ENCODE results near the gene MTHFR.

Gene MTHFR

DNA sequence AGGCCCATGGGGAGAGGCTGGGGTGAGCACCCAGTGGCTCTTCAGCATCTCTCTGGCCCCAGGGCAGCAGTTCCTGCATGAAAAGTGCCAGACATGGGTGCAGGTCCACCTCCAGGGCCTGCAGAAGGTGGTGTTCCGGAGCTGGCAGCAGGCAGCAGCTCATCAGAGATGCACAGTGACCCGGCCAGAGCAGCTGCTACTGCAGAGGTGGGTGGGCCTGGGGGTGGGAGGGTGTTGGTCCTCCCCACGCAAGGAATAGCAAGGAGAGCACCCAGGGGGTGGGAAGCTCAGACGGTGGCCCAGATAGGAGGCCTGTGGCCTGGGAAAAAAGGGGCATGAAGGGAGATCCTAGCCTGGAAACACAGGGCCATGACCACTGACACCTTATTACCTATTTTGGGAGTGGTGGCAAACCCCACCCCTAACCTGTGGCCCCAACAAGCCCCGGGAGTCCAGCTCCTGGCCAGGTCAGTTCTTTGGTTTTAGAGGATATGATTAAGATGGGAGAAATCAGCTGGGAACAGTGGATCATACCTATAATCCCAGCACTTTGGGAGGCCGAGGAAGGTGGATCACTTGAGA is 23.5 kb downstream of the MTHFR start:
- DNase-seq (ENCODE audit: low read depth), result no peak

DNA sequence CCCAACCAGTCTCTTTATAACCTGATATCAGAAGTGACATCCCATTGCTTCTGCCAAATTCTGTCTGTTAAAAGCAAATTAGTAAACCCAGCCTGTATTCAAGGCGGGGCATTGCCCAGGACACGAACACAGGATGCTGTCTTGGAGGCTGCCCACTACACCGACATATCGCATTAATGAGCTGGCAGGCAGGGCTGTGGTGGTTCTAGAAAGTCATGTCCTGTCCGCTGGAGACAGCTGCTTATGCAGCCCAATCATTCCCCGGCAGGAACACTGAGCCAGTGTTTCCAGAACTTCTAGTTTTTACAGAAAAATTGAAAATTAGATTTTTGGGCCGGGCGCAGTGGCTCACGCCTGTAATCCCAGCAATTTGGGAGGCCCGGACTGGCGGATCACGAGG is 24.5 kb downstream of the MTHFR start:
- no peak for DNase-seq (ENCODE audit: low read depth)

DNA sequence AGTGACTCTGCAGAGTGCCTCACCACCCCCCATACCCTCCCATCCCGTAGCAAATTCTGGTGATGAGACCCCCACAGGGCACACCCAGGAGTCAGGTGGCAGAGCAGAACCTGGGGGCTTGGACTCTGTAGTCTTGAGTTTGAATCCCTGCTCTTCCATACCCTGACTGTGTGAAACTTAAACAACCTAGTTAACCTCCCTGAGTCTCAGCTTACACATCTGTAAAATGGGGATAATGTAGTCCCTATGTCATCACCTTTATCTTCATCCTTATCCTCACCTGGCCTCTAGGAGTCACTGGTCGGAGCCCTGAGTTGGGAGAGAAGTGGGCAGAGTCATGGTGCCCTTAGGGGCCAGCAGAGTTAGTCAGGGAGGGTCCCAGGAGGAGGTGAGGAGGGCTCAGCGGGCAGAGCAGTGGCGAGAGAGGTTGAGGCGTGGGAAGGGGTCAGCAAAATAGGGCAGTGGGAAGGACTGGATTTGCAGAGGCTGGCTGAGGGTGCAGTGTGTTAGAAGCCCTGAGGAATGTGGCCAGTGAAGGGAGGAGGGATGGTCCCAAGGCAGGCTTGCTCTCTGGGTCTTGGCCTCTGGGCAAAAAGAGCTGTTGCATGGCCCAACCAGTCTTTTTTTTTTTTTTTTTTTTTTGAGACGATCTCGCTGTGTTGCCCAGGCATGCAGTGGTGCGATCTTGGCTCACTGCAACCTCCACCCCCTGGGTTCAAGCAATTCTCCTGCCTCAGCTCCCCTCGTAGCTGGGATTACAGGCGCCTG is 25.2 kb downstream of the MTHFR start:
- no peak for DNase-seq (ENCODE audit: low read depth)

GRCh38 chr1:11779715-11780379 is 25.9 kb downstream of the MTHFR start:
- DNase-seq (ENCODE audit: low read depth), result no peak

- no peak for DNase-seq (ENCODE audit: low read depth)
Observed at GRCh38 chr1:11778844-11779623, 26.7 kb downstream of the MTHFR start.

DNA sequence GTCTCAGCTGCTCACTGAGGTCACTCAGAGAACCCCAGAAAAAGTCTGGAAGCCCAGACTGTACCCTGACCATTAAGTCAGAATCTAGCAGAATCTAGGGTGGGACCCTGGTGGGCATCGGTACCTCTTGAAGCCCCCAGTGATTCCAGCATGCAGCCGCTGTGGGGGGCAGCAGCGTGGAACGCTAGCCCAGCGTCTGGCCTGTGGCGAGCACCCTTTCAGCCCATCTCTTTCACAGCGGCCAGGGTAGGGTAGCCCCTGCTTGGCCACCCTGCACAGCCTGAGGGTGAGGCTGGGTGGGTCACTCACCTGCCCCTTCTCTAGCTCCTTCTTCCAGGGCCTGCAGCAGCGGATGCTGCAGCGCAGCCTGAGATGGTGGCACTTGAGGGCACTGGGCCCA is 27.4 kb downstream of the MTHFR start:
- no peak for DNase-seq (ENCODE audit: low read depth)

- DNase-seq (ENCODE audit: low read depth), result no peak
Observed at GRCh38 chr1:11777658-11778322, 28.0 kb downstream of the MTHFR start.

DNA sequence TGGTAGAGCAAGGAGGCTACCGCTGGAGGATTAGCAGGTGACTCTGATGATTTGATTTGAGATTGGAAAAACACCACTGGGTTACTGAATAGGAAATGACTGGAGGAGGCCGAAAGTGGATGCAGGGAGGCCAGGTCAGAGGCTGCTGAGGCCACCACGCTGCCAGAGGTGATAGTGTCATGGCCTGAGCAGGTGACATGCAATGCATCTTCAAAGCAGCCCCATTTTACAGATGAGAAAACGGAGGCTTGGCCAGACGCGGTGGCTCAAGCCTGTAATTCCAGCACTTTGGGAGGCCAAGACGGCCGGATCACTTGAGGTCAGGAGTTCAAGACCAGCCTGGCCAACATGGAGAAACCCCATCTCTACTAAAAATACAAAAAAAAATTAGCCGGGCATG is 31.0 kb downstream of the MTHFR start:
- no peak for DNase-seq (ENCODE audit: low read depth)

GRCh38 chr1:11772458-11772857 is 33.3 kb downstream of the MTHFR start:
- no peak for DNase-seq (ENCODE audit: low read depth)

DNA sequence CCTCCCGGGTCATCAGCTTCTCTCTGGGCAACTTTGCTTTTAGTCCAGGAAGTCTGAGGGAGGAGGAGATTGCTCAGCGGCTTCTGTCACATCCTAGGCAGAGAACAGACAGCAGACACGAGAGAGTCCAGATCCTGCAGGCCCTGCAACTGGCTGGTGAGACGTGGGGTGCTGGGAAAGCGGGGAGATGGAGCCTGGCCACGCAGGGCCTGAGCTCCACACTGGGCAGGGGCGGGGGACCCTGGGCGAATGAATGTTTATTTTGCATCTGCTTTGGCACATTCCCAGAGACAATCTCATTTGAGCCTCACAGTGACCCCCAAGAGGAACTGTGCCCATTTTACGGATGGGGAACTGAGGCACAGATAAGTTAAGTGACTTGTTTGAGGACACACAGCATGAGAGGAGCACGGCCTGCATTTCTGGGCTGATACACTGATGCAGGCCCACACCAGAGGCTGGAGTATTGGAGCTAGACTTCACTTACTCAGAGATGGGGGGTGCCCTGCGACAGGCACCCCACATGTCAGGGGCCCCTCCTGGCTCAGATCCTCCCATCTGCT is 34.2 kb downstream of the MTHFR start:
- no peak for DNase-seq (ENCODE audit: low read depth)

GRCh38 chr1:11770011-11770410 is 35.8 kb downstream of the MTHFR start:
- DNase-seq (ENCODE audit: low read depth), result no peak

GRCh38 chr1:11769274-11769673 is 36.5 kb downstream of the MTHFR start:
- no peak for DNase-seq (ENCODE audit: low read depth)

DNA sequence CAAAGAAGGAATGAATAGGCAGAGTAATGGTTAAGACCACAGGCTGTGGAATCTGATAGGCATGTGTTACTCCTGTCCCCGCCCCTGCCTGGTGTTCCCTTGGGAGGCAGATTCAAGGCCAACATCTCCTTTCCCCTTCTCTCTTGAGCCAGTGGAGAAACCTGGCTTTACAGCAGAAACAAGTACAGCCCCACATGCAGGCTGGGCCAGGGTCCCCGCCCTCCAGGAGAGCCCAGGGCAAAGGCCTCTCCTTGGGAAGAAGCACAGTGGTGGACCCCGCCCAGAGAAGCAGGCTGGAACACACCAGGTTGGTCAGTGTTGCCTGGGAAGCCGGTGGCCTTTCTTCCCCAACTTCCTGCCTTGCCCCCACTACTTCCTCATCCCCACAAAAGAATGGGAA is 36.9 kb downstream of the MTHFR start:
- no peak for DNase-seq (ENCODE audit: low read depth)

GRCh38 chr1:11767922-11768704 is 37.7 kb downstream of the MTHFR start:
- no peak for DNase-seq (ENCODE audit: low read depth)

DNA sequence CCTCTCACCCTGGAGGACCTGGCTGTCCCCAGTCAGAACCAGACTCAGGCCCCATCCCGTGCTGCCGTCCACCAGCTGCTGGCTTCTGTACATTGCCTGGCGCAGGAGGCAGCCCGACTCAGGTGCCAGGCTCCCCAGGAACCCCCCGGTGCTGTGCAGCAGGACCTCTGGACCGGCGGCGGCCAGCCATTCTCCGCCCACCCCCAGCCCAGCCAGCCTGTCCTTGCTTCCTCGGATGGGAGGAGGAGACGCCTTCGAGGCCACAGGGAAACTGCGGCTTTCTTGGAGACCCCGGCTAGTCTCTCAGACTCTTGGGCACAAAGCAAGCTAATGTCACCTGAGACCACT is 39.4 kb downstream of the MTHFR start:
- no peak for DNase-seq (ENCODE audit: low read depth)

GRCh38 chr1:11765661-11766428 is 39.9 kb downstream of the MTHFR start:
- no peak for DNase-seq (ENCODE audit: low read depth)

GRCh38 chr1:11764519-11764918 is 41.2 kb downstream of the MTHFR start:
- DNase-seq (ENCODE audit: low read depth), result no peak

DNA sequence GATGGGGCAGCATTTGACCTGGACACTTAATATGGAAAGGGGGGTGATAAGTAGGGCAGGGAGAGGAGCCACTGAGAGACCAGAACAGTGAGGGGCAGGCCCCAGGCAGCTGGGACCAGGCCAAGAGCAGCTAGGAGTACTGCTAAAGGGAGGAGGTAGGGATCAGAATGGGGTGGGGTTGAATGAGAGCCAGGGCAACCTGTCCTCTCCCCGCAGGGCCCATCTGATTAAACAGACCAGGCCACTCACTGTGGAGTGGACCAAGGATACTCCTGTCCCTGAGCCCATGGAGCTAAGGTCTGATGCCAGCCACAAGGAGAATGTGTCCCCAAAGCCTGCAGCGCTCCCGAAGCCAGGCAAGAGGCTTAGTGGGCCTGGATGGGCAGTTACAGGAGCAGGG is 41.6 kb downstream of the MTHFR start:
- no peak for DNase-seq (ENCODE audit: low read depth)

DNA sequence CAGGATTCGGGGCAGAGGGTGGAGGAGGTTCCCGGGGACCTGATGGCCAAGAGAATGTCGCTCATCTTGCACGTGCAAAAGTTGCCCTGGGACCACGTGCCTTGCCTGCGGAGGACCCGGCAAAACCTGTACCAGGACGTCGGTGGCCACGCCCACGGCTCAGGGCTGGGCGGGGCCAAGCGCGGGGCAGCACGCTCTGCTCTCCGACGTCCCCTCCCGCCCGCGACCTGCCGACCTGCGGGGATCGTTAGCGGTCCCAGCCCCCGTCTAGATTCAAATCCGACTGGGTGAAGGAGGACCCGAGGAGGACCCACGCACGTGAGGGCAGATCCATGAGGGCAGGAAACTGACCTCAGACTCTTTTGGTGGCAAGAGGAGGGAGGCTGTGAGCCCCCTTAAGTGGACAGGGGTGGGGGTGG is 43.8 kb downstream of the MTHFR start, which contains the start of gene C1orf167:
Gene C1orf167 (plus strand): TSS at position 206 of the 419 bp plus-strand sequence. CDS start 2,208 bp downstream, outside the sequence.
- DNase-seq (ENCODE audit: low read depth), result peak; percentile 6

GRCh38 chr1:11761285-11761684 is 44.5 kb downstream of the MTHFR start:
- no peak for DNase-seq (ENCODE audit: low read depth)

All from T follicular helper cell (primary cell).